C4-2B (cell line): ENCODE results near the gene CHD5.

Experiments used
- H3K27ac ChIP-seq: fragments of 450-650 bp; 2 replicates; pipeline ENCODE4 v1.5.1; 2017
- ZFX ChIP-seq: fragments of 450-650 bp; IDR thresholded peaks from 2 replicates; pipeline ENCODE4 v1.6.1; 2017
- TF ChIP-seq, protein P1 (sequence below): fragments of 450-650 bp; conservative IDR thresholded peaks from 2 replicates; pipeline ENCODE4 v1.5.1; 2017; ENCODE audit warnings: mild to moderate bottlenecking

Gene CHD5

DNA sequence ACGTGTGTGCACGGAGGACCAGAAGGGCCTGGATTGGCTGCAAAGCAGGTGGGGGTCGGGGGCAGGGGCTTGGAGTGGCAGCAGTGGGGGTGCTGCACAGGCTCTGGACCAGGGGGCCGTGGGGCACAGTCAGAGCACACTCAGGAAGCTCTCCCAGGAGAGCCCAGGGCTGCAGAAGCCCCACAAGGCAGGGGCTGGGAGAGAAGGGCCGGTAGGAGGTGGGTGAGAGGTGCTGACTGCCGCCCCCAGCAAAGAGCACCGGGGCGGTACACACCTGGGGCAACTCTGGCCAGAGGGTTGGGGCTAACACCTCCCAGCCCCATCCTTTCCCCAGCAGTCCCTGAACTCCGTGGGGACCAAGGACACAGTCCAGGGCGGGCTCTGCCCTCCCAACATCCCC lies 13.9 kb downstream of the CHD5 start:
- TF ChIP-seq, protein P1, sequence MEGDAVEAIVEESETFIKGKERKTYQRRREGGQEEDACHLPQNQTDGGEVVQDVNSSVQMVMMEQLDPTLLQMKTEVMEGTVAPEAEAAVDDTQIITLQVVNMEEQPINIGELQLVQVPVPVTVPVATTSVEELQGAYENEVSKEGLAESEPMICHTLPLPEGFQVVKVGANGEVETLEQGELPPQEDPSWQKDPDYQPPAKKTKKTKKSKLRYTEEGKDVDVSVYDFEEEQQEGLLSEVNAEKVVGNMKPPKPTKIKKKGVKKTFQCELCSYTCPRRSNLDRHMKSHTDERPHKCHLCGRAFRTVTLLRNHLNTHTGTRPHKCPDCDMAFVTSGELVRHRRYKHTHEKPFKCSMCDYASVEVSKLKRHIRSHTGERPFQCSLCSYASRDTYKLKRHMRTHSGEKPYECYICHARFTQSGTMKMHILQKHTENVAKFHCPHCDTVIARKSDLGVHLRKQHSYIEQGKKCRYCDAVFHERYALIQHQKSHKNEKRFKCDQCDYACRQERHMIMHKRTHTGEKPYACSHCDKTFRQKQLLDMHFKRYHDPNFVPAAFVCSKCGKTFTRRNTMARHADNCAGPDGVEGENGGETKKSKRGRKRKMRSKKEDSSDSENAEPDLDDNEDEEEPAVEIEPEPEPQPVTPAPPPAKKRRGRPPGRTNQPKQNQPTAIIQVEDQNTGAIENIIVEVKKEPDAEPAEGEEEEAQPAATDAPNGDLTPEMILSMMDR, result no peak
- no peak for TF ChIP-seq ZFX
- H3K27ac ChIP-seq, result no peak overlapping the region

DNA sequence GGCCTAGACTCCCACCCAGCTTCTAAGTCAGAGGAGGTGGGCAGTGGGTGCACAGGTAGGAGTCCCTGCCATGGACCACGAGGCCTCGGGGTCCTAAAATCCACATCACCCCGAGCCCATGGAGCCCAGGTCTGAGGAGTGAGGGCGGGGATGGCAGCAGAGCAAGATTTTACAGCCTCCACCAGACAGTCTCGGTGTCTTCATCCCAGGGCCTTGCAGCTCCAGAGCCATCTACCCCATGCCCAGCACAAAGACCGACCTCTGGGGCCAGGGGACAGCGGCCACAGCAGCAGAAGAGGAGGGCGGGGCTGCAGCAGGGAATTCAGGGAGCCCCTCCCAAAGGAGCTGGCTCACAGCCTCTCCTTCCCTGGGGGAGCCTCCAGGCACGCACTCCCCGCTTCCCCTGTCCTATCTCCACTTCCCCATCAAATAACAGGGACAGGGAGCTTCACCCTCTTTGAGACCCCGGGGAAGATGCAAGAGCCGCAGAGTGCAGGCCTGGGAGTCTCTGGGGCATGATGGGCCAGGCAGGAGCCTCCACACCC lies 14.6 kb downstream of the CHD5 start:
- TF ChIP-seq, protein P1, result no peak
- TF ChIP-seq ZFX, result no peak
- no peak overlapping the region for H3K27ac ChIP-seq

DNA sequence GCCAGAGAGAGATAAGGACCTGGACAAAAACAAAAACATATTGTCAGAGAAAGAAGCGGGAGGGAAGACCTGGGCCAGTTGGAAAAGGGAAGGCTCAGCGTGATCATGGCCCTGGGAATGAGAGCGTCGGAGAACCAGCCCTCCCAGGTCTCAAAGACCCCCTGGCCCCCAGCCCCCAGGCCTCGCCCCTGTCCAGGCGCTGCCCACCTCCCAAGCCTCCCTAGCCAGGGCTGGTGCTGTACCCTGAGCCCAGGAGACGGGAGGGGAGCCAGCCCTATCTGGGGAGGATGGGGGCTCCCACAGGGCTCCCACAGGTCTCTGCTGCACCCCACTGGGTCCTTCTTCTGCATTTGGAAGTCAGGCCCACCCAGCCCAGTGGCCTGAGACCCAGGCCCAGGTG lies 15.1 kb downstream of the CHD5 start:
- TF ChIP-seq, protein P1, result no peak
- TF ChIP-seq ZFX, result no peak
- H3K27ac ChIP-seq, result no peak overlapping the region

DNA sequence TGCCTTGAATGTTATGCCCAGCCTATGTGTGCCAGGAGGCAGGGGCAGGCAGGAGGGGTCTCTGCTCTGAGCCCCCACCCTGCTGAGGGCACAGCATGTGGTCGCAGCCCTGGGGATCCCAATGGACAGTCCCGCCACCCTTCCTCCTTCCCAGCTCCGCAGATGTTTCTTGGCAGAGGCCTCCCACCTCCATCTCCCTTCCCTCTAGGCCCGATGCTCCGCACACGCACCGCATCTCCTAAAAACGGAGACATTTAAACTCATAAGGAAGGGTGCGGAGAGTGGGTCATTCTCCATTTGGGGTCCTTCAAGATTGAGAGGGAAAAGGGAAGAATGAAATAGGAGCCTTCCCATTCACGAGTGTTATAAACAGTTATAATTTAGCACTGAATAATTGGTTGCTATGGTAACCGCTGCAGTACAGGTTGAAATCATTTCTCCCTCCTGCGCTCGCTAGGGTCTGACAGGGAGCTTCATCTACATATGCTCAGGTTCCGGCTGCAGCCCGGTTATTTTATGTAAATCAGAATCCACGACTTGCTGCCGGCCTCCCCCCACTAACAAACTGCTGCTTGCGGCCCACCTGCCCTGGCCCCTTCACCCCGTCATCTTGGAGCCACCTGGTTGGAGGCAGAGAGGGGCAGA lies 16.0 kb downstream of the CHD5 start:
- TF ChIP-seq ZFX, result no peak
- TF ChIP-seq, protein P1, result no peak
- no peak overlapping the region for H3K27ac ChIP-seq

DNA sequence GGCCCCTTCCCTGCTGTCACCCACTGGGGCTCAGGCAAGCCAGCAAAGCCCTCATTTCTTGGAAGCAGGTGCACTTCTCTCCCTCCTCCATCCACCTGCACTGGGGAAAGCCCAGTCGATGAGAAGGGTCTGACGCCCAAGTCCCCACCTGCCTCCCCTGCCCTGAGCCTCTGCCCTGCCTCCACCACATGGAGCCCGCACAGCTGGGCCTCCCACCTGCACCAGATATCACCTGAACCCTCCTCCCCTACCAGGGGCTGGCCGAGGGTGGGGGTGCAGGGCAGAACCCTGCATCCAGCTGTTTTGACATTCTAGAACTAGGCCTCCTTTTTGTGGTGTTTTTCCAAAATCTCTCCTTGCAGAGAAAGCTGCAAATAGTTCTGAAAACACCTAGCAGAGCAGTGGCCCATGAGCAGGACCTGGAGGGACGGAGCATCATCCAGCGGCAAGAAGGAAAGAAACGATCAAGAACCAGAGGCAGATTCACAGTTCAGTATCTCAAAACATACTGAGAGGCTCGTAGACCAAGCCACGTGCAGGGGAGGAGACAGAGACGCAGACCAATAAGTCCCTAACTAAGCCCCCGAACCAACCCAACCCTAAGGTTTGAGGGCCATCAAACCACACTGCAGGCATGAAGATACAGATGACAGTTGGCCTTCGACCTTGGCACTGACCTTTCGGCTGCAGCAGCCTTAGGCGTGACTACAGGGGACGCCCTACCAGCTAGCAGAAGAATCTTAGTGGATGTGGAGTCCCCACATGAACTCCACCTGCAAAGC lies 16.7 kb downstream of the CHD5 start:
- H3K27ac ChIP-seq, result no peak overlapping the region
- TF ChIP-seq, protein P1, result no peak
- TF ChIP-seq ZFX, result no peak

DNA sequence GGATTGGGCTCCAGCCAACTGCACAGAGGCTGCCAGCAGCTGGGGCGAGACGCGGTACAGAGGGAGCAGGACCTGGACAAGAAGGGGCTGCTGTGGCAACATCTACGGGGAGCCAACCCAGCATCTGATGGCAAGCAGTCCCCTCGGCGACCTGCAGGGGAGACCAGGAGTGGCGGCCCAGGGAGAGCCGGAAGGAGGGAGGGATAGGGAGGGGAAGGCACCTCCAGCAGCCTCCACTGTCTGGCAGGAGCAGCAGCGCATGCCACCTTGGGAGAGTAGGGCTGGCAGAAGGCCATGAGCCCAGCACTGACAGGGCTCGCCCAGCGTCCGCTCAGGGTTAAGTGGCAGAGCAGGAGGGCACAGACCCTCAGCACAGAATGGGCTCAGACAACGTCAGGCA lies 17.3 kb downstream of the CHD5 start:
- no peak overlapping the region for H3K27ac ChIP-seq
- TF ChIP-seq ZFX, result no peak
- TF ChIP-seq, protein P1, result no peak

DNA sequence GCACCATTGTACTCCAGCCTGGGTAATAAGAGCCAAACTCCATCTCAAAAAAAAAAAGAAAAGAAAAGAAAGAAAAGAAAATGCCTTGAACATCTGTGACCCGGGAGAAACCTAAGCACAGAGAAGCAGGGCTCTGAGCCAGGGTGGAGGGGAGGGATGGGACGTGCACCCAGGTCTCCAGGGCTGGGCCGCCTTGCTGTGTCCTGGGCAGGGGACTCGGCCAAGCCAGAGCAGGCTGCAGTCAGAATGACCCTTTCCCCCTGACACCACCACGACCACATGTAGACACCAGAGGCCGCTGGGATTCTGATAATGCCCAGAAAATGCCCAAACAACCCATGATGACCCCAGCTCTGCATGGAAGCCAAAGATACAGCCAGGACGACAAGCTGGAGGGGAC lies 17.8 kb downstream of the CHD5 start:
- H3K27ac ChIP-seq, result no peak overlapping the region
- TF ChIP-seq, protein P1, result no peak
- no peak for TF ChIP-seq ZFX
